Measurements from ENCODE around the gene ERAS. TPM values are rescaled to one million over a fixed set of nuclear protein-coding genes. Genes with fewer than 3 reads are reported as not detected.

The ERAS gene
- total RNA-seq, 1 donor from 2014 or later: not detected

- H3K27ac Mint-ChIP-seq (ENCODE audit: unreplicated experiment): peak overlapping the region; percentile 77
Observed at GRCh38 chrX:48794340-48794910, 31.9 kb upstream of the ERAS start.

GRCh38 chrX:48794911-48795515, 31.3 kb upstream of the ERAS start:
- Histone ChIP-seq H3K9ac (ENCODE audit: low read length) (no peak overlapping the region), H3K27ac (ENCODE audit: low read depth, low read length) (no peak overlapping the region), H2AFZ (ENCODE audit: low read depth, low read length) (peak overlapping the region; percentile 34), H3K27me3 (ENCODE audit: insufficient read depth, low read length) (no peaks in the 10 kb centered on the region), H3K4me3 (ENCODE audit: insufficient read depth, low read depth, low read length) (no peak overlapping the region), H4K20me1 (ENCODE audit: insufficient read depth, low read length) (no peaks in the 10 kb centered on the region), H3K9me3 (ENCODE audit: insufficient read depth, low read depth, low read length) (no peaks in the 10 kb centered on the region), H3K4me2 (ENCODE audit: low read length) (peak overlapping the region; percentile 36), H3K4me1 (ENCODE audit: insufficient read depth, low read length) (peaks cover 9% of the 10 kb centered on the region), H3K36me3 (ENCODE audit: insufficient read depth, low read length) (no peaks in the 10 kb centered on the region), H3K79me2 (ENCODE audit: insufficient read depth, low read length) (no peaks in the 10 kb centered on the region)
- Mint-ChIP-seq H3K4me1 (ENCODE audit: low read depth, unreplicated experiment) (peaks cover 10% of the 10 kb centered on the region), H3K9me3 (ENCODE audit: unreplicated experiment) (no peaks in the 10 kb centered on the region), H3K36me3 (ENCODE audit: low read depth, unreplicated experiment) (no peaks in the 10 kb centered on the region), H3K4me3 (ENCODE audit: unreplicated experiment) (no peak overlapping the region), H3K27me3 (ENCODE audit: low read depth, unreplicated experiment) (peaks cover 3% of the 10 kb centered on the region), H3K27ac (ENCODE audit: unreplicated experiment) (no peak overlapping the region)
- no peak for TF ChIP-seq CTCF (IDR thresholded peaks at IDR 0.05; ENCODE audit: insufficient read depth, low read depth, low read length)
- FAIRE-seq (peak; percentile 26), DNase-seq (ENCODE audit: low read depth) (peak; percentile 54)

More at GRCh38 chrX:48794340-48794910, 31.9 kb upstream of the ERAS start:
- Histone ChIP-seq H3K4me2 (ENCODE audit: low read length) (no peak overlapping the region), H3K9me3 (ENCODE audit: insufficient read depth, low read depth, low read length) (no peaks in the 10 kb centered on the region), H3K4me3 (ENCODE audit: insufficient read depth, low read depth, low read length) (no peak overlapping the region), H3K4me1 (ENCODE audit: insufficient read depth, low read length) (peaks cover 9% of the 10 kb centered on the region), H3K27ac (ENCODE audit: low read depth, low read length) (no peak overlapping the region), H3K9ac (ENCODE audit: low read length) (no peak overlapping the region), H3K27me3 (ENCODE audit: insufficient read depth, low read length) (no peaks in the 10 kb centered on the region), H3K79me2 (ENCODE audit: insufficient read depth, low read length) (no peaks in the 10 kb centered on the region), H4K20me1 (ENCODE audit: insufficient read depth, low read length) (no peaks in the 10 kb centered on the region), H2AFZ (ENCODE audit: low read depth, low read length) (no peak overlapping the region), H3K36me3 (ENCODE audit: insufficient read depth, low read length) (no peaks in the 10 kb centered on the region)
- Mint-ChIP-seq H3K4me3 (ENCODE audit: unreplicated experiment) (no peak overlapping the region), H3K9me3 (ENCODE audit: unreplicated experiment) (no peaks in the 10 kb centered on the region), H3K27me3 (ENCODE audit: low read depth, unreplicated experiment) (peaks cover 4% of the 10 kb centered on the region), H3K4me1 (ENCODE audit: low read depth, unreplicated experiment) (peaks cover 10% of the 10 kb centered on the region), H3K36me3 (ENCODE audit: low read depth, unreplicated experiment) (no peaks in the 10 kb centered on the region)
- TF ChIP-seq EZH2 (IDR thresholded peaks at IDR 0.05; ENCODE audit: insufficient read depth, low read length) (no peak), CTCF (IDR thresholded peaks at IDR 0.05; ENCODE audit: insufficient read depth, low read depth, low read length) (no peak)
- peak; percentile 17 for FAIRE-seq
- no peak for DNase-seq (ENCODE audit: low read depth)

- no peaks in the 10 kb centered on the region for H3K9me3 ChIP-seq (ENCODE audit: insufficient read depth, low read depth, low read length)
- H3K9ac ChIP-seq (ENCODE audit: low read length): no peak overlapping the region
- H3K79me2 ChIP-seq (ENCODE audit: insufficient read depth, low read length): no peaks in the 10 kb centered on the region
- Mint-ChIP-seq H3K27me3 (ENCODE audit: low read depth, unreplicated experiment) (no peaks in the 10 kb centered on the region), H3K4me1 (ENCODE audit: low read depth, unreplicated experiment) (peaks cover 13% of the 10 kb centered on the region), H3K36me3 (ENCODE audit: low read depth, unreplicated experiment) (no peaks in the 10 kb centered on the region), H3K4me3 (ENCODE audit: unreplicated experiment) (no peak overlapping the region), H3K27ac (ENCODE audit: unreplicated experiment) (no peak overlapping the region), H3K9me3 (ENCODE audit: unreplicated experiment) (no peaks in the 10 kb centered on the region)
- FAIRE-seq: no peak
- H3K4me1 ChIP-seq (ENCODE audit: insufficient read depth, low read length): peaks cover 20% of the 10 kb centered on the region
- no peak overlapping the region for H3K4me2 ChIP-seq (ENCODE audit: low read length)
- TF ChIP-seq EZH2 (IDR thresholded peaks at IDR 0.05; ENCODE audit: insufficient read depth, low read length) (no peak), CTCF (IDR thresholded peaks at IDR 0.05; ENCODE audit: insufficient read depth, low read depth, low read length) (no peak)
- no peak overlapping the region for H2AFZ ChIP-seq (ENCODE audit: low read depth, low read length)
- H3K4me3 ChIP-seq (ENCODE audit: insufficient read depth, low read depth, low read length): no peak overlapping the region
- H3K27ac ChIP-seq (ENCODE audit: low read depth, low read length): no peak overlapping the region
- no peaks in the 10 kb centered on the region for H4K20me1 ChIP-seq (ENCODE audit: insufficient read depth, low read length)
- H3K36me3 ChIP-seq (ENCODE audit: insufficient read depth, low read length): no peaks in the 10 kb centered on the region
- H3K27me3 ChIP-seq (ENCODE audit: insufficient read depth, low read length): no peaks in the 10 kb centered on the region
- no peak for DNase-seq (ENCODE audit: low read depth)
Observed at GRCh38 chrX:48798318-48798717, 28.0 kb upstream of the ERAS start.
